ENCODE results near the gene KLRC4.
"Not testable (repeated sequence)": the region's sequence is repeated elsewhere in the genome, so short reads cannot be mapped to it uniquely, and the experiment has no call there.

The KLRC4 gene, protein sequence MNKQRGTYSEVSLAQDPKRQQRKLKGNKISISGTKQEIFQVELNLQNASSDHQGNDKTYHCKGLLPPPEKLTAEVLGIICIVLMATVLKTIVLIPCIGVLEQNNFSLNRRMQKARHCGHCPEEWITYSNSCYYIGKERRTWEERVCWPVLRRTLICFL

DNA sequence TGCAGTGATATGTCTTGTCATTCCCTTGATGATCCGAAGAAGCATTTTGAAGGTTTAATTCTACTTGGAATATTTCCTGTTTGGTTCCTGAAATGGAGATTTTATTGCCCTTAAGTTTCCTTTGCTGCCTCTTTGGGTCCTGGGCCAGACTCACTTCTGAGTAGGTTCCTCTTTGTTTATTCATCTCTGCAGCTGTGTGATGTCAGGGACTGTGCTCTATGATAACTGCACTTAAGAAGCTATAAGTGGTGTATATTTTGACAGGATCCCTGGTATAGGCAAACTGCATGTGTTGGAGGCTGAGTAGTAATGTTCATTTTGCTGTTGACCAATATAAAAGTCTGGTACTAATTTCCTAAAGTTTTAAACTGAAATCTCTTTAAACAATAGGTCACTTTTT lies at the start of gene KLRC4:
KLRC4 (minus strand) TSS at position 366 of the 400 bp plus-strand sequence; CDS start at position 184, 182 bp downstream.
- no peak for DNase-seq (ENCODE audit: low read depth in 2 of 2)

DNA sequence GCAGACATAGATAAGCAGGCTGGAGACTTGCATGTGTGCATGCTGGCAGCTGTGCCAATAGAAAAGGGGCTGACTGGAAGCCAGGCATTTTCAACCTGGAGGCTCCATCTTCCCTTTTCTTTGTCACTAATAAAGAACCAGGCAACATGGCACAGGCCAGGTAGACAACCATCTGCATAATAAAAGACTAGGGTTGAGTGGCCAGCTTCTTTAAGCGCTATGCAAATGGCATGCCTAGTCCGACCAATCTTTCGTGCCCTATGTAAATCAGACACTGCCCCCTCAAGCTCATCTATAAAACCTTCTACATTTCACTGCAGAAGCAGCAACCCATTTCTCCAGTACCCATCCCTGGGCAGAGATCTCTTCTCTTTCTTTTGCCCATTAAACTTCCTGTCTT lies 48.2 kb upstream of the KLRC4 start:
- DNase-seq (ENCODE audit: low read depth in 2 of 2), result no peak

DNA sequence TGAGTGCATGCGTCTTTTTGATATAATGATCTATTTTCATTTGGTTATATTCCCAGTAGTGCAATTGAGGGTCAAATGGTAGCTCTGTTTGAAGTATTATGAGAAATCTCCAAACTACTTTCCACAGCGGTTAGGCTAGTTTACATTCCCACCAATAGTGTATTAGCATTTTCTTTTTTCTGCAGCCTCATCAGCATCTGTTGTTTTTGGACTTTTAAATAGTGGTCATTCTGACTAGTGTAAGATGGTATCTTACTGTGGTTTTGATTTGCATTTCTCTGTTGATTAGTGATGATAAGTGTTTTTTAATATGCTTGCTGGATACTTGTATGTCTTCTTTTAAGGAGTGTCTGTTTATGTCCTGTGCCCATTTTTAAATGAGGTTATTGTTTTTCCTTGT lies 47.3 kb upstream of the KLRC4 start:
- no peak for DNase-seq (ENCODE audit: low read depth in 2 of 2)

DNA sequence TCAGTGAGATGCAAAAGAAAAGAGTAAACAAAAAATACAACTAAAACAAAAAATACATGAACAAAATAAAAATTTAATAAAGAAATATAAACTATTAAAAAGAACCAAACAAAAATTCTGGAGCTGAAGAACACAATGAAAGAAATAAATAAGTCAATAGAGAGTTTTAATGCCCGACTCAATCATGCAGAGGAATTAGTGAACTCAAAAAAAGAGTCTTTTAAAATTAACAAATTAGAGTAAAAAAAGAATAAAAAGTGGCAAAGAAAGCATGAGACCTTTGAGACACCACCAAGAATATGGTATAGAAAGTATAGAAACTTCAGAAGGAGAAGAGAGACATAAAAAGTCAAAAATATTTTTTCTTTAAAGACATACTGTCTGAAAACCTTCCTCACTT lies 46.2 kb upstream of the KLRC4 start:
- no peak for DNase-seq (ENCODE audit: low read depth in 2 of 2)

DNA sequence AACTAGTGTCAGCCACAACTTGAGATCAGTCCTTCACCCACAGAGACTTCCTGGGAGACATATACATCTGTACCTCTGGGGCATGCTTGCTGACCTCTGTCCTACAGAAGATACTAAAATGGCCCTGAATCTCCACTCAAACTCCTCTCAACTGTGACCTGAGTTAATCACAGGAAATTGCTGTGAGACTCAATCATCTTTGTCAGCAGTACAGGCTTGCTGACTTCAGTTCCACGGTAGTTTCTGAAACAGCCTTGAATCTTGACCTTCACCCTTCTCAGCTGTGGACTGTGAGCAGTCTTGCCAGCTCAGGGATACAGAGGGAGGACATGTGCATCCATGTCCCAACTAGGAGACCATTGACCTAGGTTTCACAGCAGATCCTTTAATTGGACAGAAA lies 45.0 kb upstream of the KLRC4 start:
- DNase-seq (ENCODE audit: low read depth in 2 of 2), result no peak

DNA sequence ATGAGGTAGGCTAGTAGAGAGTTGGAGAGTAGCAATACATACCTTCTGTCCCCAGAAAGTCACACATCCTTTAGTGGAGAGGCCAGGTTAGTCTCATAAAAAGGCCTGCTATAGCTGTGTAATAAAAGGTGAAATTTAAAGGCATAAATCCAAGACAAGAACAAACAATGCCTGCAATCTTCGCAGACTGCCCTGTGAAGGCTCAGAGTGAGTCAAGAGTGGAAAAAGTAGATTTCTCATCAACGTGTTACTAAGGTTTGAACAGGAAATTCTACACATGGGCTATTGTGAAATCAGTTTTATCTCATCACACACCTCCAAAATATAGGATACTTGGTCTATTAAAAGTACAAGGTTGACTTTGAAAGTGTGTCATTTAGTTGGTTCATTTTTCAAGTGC lies 43.6 kb upstream of the KLRC4 start, which contains the start of gene KLRC1:
KLRC1 (minus strand) TSS at position 222 of the 400 bp plus-strand sequence. CDS start 2,221 bp downstream, outside the sequence.
- no peak for DNase-seq (ENCODE audit: low read depth in 2 of 2)

DNA sequence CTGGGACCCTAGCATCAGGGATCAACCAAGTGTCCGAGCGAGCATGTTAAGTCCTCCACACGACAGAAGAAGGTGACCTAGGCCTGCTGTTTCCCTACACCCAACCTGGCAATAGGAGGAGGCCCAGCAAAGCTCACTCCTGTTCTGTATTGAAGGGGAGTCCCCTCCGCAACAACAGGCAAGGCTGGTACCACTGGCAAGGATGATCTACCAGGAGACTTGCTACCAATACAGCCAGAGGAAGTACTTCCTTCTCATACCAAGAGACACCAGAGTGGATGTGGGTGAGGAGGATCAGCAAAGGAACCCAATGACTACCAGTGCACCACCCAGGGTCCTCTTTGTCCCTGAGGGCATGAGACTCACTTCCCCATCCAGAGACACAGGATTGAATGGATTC lies 38.7 kb upstream of the KLRC4 start:
- no peak for DNase-seq (ENCODE audit: low read depth in 2 of 2)

DNA sequence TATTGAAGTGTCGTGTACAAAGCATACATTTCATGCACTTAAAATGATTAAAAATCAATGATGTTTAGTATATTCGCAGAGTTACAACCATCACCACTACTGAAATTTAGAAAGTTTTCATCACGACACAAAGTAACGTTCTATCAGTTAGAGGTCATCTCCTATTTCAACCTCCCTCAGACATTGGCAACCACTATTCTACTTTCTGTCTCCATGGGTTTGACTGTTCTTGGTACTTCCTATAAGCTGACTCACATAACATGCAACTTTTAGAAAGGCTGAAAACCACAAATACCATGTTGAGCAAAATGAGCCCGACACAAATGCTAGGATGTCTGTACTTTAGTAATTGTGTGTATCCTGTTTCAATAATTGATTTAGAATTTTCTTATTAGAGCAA lies 36.5 kb upstream of the KLRC4 start:
- not testable (repeated sequence) for DNase-seq (ENCODE audit: low read depth in 2 of 2)

DNA sequence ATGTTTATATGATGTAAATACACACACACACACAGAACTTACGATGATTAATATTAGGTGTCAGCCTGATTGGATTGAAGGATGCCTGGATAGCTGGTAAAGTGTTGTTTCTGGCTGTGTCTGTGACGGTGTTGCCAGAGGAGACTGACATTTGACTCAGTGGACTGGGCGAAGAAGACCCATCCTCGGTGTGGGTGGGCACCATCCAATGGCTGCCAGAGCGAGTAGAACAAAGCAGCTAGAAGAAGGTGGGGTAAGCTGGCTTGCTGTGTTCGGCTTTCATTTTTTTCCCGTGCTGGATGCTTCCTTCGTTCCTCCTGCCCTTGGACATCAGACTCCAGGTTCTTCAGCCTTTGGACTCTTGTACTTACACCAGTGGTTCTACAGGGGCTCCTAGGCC lies 31.6 kb upstream of the KLRC4 start:
- not testable (repeated sequence) for DNase-seq (ENCODE audit: low read depth in 2 of 2)

DNA sequence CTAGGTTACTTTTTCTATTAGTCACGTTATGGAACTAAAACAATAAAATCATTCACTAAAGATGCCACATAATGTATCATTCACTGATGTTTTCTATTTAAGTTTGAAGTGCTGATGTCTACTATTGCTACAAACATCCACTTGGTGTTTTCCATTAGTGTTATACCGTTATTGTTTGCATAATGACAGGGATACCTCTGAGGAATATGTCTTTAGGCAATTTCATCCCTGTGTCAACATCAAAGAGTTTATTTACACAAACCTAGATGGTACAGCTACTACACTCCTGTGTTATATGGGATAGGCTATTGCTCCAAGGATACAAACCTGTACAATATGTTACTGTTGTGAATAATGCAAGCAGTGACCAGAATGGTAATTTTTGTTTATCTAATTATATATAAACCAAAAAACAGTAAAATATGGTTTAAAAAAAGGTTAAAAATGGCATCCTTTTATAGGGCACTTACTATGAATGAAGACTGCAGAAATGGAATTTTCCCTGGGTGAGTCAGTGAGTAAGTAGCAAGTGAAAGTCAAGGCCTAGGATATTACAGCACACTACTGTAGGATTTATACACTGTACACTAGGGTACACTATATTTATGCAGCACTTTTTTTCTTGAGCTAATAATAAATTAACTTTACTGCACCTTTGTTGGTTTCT lies 30.2 kb upstream of the KLRC4 start:
- DNase-seq (ENCODE audit: low read depth in 2 of 2), result not testable (repeated sequence)

DNA sequence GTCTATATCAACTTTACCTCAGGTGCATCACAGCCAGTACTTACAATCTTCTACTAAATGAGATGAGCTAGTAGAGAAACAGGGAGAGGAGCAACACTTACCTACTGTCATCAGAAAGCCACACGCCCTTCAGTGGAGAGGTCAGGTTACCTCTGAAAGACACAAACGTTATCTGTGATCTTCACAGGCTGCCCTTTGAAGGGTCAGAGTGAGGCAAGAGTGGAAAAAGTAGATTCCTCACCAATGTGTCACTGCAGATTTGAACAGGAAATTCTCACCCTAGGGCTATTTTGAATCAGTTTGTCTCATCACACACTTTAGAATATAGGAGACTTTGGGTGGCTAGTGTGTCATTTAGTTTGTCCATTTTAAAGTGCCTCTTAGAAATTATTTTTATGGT lies 28.0 kb upstream of the KLRC4 start:
- not testable (repeated sequence) for DNase-seq (ENCODE audit: low read depth in 2 of 2)

DNA sequence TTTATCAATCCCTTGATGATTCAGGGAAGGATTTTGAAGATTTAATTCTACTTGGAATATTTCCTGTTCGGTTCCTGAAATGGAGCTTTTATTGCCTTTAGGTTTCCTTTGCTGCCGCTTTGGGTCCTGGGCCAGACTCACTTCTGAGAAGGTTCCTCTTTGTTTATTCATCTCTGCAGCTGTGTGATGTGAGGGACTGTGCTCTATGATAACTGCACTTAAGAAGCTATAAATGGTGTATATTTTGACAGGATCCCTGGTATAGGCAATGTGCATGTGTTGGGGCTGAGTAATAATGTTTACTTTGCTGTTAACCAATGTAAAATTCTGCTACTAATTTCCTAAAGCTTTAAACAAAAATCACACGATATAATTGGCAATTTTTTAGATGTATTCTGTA lies 26.3 kb upstream of the KLRC4 start, which contains the start of gene KLRC2:
KLRC2 (minus strand) TSS at position 195 of the 400 bp plus-strand sequence; CDS start at position 171, 24 bp downstream.
- not testable (repeated sequence) for DNase-seq (ENCODE audit: low read depth in 2 of 2)

DNA sequence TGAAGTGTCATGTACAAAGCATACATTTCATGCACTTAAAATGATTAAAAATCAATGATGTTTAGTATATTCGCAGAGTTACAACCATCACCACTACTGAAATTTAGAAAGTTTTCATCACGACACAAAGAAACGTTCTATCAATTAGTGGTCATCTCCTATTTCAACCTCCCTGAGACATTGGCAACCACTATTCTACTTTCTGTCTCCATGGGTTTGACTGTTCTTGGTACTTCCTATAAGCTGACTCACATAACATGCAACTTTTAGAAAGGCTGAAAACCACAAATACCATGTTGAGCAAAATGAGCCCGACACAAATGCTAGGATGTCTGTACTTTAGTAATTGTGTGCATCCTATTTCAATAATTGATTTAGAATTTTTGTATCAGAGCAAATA lies 21.1 kb upstream of the KLRC4 start:
- not testable (repeated sequence) for DNase-seq (ENCODE audit: low read depth in 2 of 2)

DNA sequence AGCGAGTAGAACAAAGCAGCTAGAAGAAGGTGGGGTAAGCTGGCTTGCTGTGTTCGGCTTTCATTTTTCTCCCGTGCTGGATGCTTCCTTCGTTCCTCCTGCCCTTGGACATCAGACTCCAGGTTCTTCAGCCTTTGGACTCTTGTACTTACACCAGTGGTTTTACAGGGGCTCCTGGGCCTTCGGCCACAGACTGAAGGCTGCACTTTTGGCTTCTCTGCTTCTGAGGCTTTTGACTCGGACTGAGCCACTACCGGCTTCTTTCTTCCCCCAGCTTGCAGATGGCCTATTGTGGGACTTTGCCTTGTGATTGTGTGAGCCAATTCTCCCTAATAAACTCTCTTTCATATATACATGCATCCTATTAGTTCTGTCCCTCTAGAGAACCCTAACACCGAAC lies 16.4 kb upstream of the KLRC4 start:
- DNase-seq (ENCODE audit: low read depth in 2 of 2), result not testable (repeated sequence)

DNA sequence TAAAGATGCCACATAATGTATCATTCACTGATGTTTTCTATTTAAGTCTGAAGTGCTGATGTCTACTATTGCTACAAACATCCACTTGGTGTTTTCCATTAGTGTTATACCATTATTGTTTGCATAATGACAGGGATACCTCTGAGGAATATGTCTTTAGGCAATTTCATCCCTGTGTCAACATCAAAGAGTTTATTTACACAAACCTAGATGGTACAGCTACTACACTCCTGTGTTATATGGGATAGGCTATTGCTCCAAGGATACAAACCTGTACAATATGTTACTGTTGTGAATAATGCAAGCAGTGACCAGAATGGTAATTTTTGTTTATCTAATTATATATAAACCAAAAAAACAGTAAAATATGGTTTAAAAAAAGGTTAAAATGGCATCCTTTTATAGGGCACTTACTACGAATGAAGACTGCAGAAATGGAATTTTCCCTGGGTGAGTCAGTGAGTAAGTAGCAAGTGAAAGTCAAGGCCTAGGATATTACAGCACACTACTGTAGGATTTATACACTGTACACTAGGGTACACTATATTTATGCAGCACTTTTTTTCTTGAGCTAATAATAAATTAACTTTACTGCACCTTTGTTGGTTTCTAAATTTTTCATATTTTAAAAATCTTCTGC lies 14.8 kb upstream of the KLRC4 start:
- not testable (repeated sequence) for DNase-seq (ENCODE audit: low read depth in 2 of 2)

DNA sequence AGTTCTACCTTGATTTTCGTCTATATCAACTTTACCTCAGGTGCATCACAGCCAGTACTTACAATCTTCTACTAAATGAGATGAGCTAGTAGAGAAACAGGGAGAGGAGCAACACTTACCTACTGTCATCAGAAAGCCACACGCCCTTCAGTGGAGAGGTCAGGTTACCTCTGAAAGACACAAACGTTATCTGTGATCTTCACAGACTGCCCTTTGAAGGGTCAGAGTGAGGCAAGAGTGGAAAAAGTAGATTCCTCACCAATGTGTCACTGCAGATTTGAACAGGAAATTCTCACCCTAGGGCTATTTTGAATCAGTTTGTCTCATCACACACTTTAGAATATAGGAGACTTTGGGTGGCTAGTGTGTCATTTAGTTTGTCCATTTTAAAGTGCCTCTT lies 12.6 kb upstream of the KLRC4 start:
- not testable (repeated sequence) for DNase-seq (ENCODE audit: low read depth in 2 of 2)

DNA sequence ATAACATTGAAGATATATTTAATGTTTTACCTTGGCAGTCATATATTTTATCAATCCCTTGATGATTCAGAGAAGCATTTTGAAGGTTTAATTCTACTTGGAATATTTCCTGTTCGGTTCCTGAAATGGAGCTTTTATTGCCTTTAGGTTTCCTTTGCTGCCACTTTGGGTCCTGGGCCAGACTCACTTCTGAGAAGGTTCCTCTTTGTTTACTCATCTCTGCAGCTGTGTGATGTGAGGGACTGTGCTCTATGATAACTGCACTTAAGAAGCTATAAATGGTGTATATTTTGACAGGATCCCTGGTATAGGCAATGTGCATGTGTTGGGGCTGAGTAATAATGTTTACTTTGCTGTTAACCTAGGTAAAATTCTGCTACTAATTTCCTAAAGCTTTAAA lies 10.8 kb upstream of the KLRC4 start, which contains the start of gene KLRC3:
KLRC3 (minus strand) TSS at position 262 of the 400 bp plus-strand sequence; CDS start at position 217, 45 bp downstream.
- not testable (repeated sequence) for DNase-seq (ENCODE audit: low read depth in 2 of 2)

DNA sequence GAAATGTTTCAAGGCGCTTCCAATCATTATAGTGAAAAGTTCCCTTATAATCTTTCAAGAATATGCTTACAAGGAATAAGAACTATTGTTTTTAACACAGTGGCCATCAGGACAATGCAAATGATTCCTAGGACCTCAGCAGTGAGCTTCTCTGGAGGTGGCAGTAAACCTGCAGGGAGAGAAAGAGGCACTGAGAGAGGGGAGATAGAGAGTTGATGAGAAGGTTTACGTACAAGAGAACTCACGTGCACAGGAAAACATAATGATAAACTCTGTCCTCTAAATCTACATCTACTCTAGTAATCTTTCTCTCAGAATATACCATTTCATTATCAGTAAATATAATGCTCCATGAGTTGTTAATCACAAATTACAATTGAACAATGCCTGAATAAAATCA lies 715 bp downstream of the KLRC4 start:
- DNase-seq (ENCODE audit: low read depth in 2 of 2), result no peak

DNA sequence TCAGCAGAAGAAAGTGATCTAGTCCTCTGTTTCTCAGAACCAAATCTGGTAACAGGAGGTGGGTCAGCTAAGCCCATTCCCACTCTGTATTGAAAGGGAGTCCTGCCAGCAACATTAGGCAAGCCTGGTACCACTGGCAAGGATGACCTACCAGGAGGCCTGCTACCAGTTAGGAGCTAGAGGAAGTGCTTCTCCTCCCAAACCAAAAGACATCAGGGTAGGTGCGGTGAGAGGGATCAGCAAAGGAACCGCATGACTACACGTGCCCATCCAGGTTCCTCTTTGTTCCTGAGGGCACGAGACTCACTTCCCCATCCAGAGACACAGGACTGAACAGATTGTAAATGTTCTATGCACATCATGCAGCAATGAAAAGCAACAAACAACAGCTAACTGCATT lies 2.8 kb downstream of the KLRC4 start:
- no peak for DNase-seq (ENCODE audit: low read depth in 2 of 2)

DNA sequence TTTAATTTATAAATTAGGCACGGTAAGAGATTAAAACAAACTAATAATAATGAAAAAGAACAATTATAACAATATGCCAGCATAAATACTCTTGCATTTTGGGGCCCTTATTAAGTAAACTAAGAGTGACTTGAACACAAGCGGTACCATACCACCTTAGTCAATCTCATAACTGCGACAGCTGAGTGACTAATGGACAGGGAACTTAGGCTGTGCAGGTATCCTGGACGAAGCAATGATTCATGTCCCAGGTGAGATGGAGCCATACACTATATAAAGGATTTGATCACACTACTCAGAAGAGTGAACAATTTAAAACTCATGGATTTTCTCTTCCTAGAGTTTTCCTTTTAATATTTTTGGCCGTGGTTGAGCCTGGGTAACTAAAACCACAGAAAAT lies 4.3 kb downstream of the KLRC4 start:
- no peak for DNase-seq (ENCODE audit: low read depth in 2 of 2)

DNA sequence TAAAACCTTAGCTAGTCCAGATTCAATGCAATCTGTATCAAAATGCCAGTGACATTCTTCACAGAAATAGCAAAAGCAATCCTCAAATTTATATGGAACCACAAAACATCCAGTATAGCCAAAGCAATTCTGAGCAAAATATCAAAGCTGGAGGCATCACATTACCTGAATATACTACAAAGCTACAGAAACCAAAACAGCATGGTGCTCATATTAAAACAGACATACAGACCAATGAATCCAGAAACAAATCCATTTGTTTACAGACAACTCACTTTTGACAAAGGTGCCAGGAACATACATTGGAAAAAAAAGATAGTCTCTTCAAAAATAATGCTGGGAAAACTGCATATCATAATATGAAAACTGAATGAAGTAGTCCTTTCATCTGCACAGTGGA lies 4.8 kb downstream of the KLRC4 start:
- no peak for DNase-seq (ENCODE audit: low read depth in 2 of 2)

DNA sequence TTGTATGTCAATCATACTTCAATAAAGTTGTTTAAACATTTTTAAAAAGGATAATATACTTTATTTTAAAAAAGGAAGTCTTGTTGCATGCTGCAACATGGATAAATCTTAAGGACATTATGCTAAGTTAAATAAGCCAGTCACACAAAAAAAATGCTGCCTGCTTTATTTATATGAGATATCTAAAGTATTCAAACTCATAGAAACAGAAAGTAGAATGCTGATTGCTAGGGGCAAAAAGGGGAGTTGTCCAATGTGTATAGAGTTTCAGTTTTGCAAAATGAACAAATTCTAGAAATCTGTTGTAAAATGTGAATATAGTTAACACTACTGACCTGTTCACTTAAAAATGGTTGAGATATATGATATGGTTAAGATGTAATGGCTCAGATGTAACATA lies 8.7 kb downstream of the KLRC4 start:
- no peak for DNase-seq (ENCODE audit: low read depth in 2 of 2)

DNA sequence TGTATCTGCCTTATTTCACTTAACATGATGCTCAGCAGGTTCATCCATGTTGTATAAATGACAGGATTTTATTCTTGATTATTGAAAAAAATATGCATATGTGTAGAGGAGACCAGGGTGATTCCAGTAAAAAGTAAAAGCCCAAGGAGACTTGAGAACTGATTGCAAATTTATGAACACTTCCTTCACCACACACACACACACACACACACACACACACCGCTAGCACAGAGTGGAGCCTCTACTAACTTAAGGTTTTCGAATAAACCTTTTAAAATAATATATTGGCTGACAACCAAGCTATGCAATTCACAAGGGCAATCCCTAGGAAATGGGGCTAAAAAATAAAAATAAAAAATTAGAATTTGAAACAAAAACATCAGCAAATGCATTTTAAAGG lies 11.4 kb downstream of the KLRC4 start:
- no peak for DNase-seq (ENCODE audit: low read depth in 2 of 2)
